Measurements from ENCODE around the gene CUEDC1.

DNA sequence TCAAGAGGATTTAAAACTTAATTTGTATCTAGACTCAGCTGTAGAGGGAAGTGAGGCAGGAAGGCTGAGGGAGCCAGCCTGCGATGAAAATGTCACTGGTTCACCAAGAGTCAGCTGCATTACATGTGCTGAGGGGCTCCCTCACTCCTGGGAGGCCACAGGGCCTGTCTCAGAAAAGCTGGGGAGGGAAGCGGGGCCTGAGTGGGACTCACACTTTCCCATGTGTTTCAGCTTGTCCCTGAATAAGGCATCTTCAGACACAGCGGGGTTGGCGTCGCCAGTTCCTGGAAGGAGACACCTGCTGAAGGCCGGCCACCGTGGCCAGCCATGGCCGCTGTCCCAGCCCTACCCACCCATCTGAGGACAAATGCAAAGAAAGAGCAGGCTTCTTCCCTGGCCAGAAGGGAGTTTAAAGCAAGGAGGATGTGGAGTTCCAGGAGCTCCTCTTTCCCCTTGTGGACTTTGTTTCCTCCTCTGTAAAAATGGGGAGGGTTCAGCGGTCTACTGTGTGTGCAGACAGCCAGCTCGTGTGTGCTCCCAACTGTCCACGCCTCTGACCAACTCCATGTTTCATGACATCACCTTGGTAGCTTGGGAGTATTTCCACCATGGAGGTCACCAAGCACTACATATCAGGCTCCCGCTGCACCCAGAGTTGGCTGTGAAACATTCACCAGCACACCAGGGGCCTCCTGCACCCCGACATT lies 86.1 kb downstream of the CUEDC1 start:
- TF ChIP-seq POLR2AphosphoS5 (IDR thresholded peaks at IDR 0.05; ENCODE audit: borderline replicate concordance, low read depth, low read length) (no peak), EZH2 (IDR thresholded peaks at IDR 0.05) (no peak)
